Progenitor cell of endocrine pancreas (in vitro differentiated cells): Measurements from ENCODE around the gene RPN1. TPM values are rescaled to one million over a fixed set of nuclear protein-coding genes. Genes with fewer than 3 reads are reported as not detected.
A peak's percentile ranks its signal among the peaks of the same experiment; 100 is the strongest.
"Not testable (repeated sequence)": the region's sequence is repeated elsewhere in the genome, so short reads cannot be mapped to it uniquely, and the experiment has no call there.

ENCODE experiments used
- DNase-seq: peaks from one replicate; pipeline ENCODE4 v3.0.0; 2021; ENCODE audit warnings: low spot score; ENCODE audit not compliant: unreplicated experiment
- H3K27ac Mint-ChIP-seq: 2 replicates; pipeline ENCODE4 v1.8.0; 2021; ENCODE audit warnings: mild to moderate bottlenecking, moderate library complexity, mixed read lengths
- H3K27me3 Mint-ChIP-seq: 2 replicates; pipeline ENCODE4 v1.8.0; 2021; ENCODE audit warnings: mixed read lengths
- H3K36me3 Mint-ChIP-seq: 2 replicates; pipeline ENCODE4 v1.8.0; 2022; ENCODE audit warnings: mixed read lengths; ENCODE audit not compliant: insufficient read depth
- H3K4me1 Mint-ChIP-seq: 2 replicates; pipeline ENCODE4 v1.8.0; 2021; ENCODE audit warnings: low read depth, mixed read lengths
- H3K4me3 Mint-ChIP-seq: 2 replicates; pipeline ENCODE4 v1.8.0; 2021; ENCODE audit warnings: low read depth, mild to moderate bottlenecking, moderate library complexity, mixed read lengths
- H3K9me3 Mint-ChIP-seq: 2 replicates; pipeline ENCODE4 v1.8.0; 2021; ENCODE audit warnings: low read depth, mixed read lengths
- CTCF ChIP-seq: fragments of 200-600 bp; sonication (generic); IDR thresholded peaks from one replicate; pipeline ENCODE4 v1.5.0; 2021; ENCODE audit warnings: antibody characterized with exemption, mild to moderate bottlenecking; ENCODE audit not compliant: unreplicated experiment
- total RNA-seq: library from RNA; stranded (reverse); gene quantifications from 2 replicates; pipeline ENCODE4 v1.2.1, GENCODE V29; 2021

The RPN1 gene
- total RNA-seq, 1 donor from 2014 or later = 166 TPM

- peaks cover 8% of the 10 kb centered on the region for H3K4me1 Mint-ChIP-seq
- DNase-seq = no peak
- no peak overlapping the region for H3K4me3 Mint-ChIP-seq
- H3K27me3 Mint-ChIP-seq = no peaks in the 10 kb centered on the region
- H3K9me3 Mint-ChIP-seq = no peaks in the 10 kb centered on the region
- no peak for TF ChIP-seq CTCF
- no peaks in the 10 kb centered on the region for H3K36me3 Mint-ChIP-seq
- H3K27ac Mint-ChIP-seq = peak overlapping the region; percentile 16
Observed at GRCh38 chr3:128679338-128679737, 28.7 kb upstream of the RPN1 start.

- not testable (repeated sequence) for H3K4me3 Mint-ChIP-seq, H3K4me1 Mint-ChIP-seq, H3K9me3 Mint-ChIP-seq, H3K36me3 Mint-ChIP-seq, DNase-seq, H3K27me3 Mint-ChIP-seq
- H3K27ac Mint-ChIP-seq = peak overlapping the region; percentile 33
Observed at GRCh38 chr3:128675802-128676201, 25.2 kb upstream of the RPN1 start.

DNA sequence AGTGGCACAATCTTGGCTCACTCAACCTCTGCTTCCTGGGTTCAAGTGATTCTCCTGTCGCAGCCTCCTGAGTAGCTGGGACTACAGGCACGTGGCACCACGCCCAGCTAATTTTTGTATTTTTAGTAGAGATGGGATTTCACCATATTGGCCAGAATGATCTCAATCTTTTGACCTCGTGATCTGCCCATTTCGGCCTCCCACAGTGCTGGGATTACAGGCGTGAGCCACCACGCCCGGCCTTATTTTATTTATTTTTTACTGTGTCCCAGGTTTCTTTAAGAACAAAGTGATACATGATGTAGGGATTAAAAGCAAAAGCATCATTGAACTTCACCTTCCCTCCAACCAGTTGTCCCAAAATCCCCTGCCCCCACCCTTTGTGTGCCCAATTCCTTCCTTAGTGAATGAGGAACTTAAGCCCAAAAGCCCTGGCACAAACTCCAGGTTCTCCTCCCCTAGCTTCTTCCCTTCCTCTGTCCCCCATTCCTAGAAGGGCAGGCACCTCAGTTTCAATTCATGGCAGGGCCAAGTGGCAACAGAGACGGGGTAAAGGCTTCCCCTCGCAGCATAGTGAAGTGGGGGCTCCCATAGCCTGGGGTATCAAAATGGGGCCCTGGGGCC is 23.7 kb upstream of the RPN1 start:
- peaks cover 4% of the 10 kb centered on the region for H3K4me1 Mint-ChIP-seq
- no peak for TF ChIP-seq CTCF
- no peaks in the 10 kb centered on the region for H3K36me3 Mint-ChIP-seq
- H3K27me3 Mint-ChIP-seq = no peaks in the 10 kb centered on the region
- H3K9me3 Mint-ChIP-seq = no peaks in the 10 kb centered on the region
- H3K4me3 Mint-ChIP-seq = no peak overlapping the region
- H3K27ac Mint-ChIP-seq = no peak overlapping the region
- DNase-seq = no peak

DNA sequence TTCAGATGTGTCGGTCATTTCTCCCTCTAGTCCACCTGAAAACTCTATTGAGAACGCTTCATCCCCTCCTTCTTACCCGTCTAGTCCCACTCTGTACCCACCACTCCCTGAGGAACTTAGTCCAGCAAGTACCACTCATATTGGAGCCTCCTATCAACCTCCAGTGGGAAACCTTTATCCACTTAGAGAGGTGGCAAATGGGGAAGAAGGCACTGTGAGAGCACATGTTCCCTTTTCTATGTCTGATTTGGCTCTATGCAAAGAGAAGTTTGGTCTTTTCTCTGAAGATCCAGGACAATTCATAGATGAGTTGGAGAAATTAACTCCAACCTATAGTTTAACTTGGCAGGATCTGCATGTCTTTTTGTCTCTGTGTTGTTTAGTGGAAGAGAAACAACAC is 17.0 kb upstream of the RPN1 start:
- DNase-seq = no peak
- peaks cover 4% of the 10 kb centered on the region for H3K4me1 Mint-ChIP-seq
- H3K9me3 Mint-ChIP-seq = no peaks in the 10 kb centered on the region
- no peaks in the 10 kb centered on the region for H3K36me3 Mint-ChIP-seq
- no peak overlapping the region for H3K4me3 Mint-ChIP-seq
- H3K27ac Mint-ChIP-seq = no peak overlapping the region
- no peak for TF ChIP-seq CTCF
- peaks cover 4% of the 10 kb centered on the region for H3K27me3 Mint-ChIP-seq

DNA sequence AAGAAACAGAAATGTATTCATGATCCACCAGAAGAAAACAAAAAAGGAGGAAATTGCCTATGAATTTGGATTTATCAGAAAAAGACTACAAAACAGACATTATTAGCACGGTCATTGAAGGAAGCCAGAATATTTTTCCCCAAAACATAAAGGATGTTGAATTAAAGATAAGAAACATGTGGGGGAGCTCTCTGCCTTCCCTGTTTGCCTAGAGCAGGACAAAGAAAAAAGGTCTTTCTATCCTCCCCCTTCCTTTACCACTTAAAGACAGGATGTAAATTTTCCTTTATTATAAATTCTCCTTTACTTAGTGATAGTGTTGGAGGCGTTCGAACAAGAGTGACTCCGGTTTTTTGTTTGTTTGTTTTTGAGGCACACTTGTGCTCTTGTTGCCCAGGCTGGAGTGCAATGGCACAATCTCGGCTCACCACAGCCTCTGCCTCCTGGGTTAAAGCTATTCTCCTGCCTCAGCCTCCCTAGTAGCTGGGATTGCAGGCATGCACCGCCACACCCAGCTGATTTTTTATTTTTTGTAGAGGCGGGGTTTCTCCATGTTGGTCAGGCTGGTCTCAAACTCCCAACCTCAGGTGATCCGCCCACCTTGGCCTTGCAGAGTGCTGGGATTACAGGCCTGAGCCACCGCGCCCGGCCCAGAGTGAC is 14.9 kb upstream of the RPN1 start:
- DNase-seq = no peak
- Mint-ChIP-seq H3K27me3 (peaks cover 4% of the 10 kb centered on the region), H3K9me3 (no peaks in the 10 kb centered on the region), H3K36me3 (no peaks in the 10 kb centered on the region), H3K4me3 (no peak overlapping the region), H3K27ac (peak overlapping the region; percentile 60), H3K4me1 (peaks cover 4% of the 10 kb centered on the region)
- TF ChIP-seq CTCF = no peak

GRCh38 chr3:128663151-128663550 is 12.5 kb upstream of the RPN1 start:
- Mint-ChIP-seq H3K27me3 (peaks cover 4% of the 10 kb centered on the region), H3K9me3 (no peaks in the 10 kb centered on the region), H3K4me1 (peaks cover 4% of the 10 kb centered on the region), H3K27ac (no peak overlapping the region), H3K36me3 (no peaks in the 10 kb centered on the region), H3K4me3 (no peak overlapping the region)
- no peak for TF ChIP-seq CTCF
- DNase-seq = no peak
